CD4-positive, alpha-beta T cell treated with Interleukin-4 for 4 hours (primary cell): ENCODE results near the gene ATP2C2.
"Not testable (repeated sequence)": the region's sequence is repeated elsewhere in the genome, so short reads cannot be mapped to it uniquely, and the experiment has no call there.

Experiments used
- DNase-seq: peaks from one replicate; pipeline ENCODE4 v3.0.0-alpha.2; 2020

The ATP2C2 gene

GRCh38 chr16:84425696-84426095, 57.4 kb downstream of the ATP2C2 start:
- DNase-seq, result no peak

DNA sequence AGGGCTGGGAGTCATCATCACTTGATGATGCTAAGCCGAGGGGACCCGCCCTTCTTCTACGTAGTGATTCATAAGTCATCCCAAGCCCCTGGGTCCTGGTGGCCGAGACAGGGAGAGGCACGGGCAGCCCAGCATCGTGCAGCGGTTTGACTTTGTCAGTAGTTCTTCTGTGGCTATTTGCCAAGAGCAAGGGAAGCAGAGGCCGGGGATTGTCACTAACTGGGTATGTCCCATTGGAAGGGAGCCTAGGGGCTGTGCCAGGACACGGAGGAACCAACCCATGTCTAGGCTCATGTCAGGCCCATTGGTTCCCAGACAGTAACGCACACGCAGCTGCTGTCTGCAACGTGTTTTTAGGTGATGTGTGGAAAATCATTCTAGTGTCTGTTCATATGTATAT, 58.5 kb downstream of the ATP2C2 start:
- no peak for DNase-seq

DNA sequence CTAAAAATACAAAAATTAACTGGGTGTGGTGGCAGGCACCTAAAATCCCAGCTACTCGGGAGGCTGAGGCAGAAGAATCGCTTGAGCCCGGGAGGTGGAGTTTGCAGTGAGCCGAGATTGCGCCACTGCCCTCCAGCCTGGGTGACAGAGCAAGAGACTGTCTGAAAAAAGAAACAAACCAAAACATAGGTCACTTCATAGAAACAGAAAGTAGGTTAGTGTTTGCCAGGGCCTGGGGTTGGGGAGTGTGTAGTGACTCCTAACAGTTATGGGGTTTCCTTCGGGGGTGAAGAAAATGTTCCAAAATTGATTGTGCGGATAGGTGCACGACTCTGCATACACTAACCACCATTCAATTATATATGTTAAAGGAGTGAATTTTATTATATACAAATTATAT, 59.2 kb downstream of the ATP2C2 start:
- DNase-seq, result no peak

DNA sequence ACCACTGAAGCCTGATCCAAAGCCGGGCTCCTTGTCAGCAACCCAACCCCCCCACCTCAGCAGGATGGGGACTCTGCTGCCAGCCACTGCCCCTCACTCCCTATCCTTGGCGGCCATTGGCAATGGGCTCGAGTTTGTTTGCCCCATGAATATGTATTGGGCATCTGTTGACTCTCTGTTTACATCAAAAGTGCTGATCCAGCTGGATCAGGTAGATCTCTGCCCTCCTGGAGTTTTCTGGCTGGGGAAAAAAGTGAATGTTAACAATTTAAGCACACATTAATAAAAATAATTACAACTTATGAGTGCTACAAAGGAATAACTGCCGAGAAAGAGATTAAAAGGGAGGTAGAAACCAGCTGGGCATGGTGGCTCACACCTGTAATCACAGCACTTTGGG, 62.5 kb downstream of the ATP2C2 start:
- DNase-seq, result no peak

DNA sequence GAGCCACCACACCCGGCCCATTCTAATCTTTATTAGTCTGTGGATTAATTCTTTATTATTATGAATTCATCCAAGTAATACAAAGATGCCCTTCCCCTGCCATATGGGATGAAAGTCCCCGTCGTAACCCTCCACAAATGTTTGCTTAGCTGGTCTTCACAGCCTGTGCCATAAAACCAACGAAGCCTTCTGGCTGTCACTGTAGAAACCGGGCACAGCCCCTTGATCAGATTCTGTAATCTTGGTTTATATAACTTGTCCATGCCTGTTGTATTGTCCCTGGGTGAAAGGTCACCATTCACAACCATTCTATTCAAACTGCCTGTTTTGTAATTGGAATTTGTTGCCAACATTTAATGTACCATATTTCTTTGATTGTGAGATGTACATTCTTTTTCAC, 66.5 kb downstream of the ATP2C2 start:
- DNase-seq, result no peak

GRCh38 chr16:84436196-84436595, 67.9 kb downstream of the ATP2C2 start:
- DNase-seq, result no peak

DNA sequence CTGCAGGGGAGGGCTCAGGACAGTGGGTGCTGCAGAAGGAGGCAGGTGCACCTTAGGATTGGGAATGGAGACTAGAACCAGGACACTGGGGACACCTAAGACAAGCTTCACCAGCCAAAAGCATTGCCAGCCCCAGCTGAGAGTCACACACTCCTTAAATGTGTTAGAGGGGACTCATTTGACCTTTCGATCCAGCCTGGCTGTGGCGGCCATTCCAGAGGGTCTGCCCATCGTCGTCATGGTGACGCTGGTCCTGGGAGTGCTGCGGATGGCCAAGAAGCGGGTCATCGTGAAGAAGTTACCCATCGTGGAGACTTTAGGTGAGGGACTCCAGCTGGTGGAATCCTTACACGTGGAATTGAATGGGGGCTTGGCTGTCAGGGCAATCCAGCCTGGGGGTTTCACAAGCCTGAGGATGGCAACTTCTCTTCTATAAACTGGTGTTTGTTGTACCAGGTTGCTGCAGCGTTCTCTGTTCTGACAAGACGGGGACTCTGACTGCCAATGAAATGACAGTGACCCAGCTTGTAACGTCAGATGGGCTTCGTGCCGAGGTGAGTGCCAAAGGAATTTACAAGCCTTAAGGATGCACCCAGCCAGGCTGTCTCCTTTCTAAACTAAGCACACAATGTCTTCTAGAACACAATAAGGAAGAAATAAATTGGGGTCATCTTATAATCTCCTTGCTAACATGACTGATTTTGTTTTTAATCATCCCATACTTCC, 70.8 kb downstream of the ATP2C2 start:
- no peak for DNase-seq

DNA sequence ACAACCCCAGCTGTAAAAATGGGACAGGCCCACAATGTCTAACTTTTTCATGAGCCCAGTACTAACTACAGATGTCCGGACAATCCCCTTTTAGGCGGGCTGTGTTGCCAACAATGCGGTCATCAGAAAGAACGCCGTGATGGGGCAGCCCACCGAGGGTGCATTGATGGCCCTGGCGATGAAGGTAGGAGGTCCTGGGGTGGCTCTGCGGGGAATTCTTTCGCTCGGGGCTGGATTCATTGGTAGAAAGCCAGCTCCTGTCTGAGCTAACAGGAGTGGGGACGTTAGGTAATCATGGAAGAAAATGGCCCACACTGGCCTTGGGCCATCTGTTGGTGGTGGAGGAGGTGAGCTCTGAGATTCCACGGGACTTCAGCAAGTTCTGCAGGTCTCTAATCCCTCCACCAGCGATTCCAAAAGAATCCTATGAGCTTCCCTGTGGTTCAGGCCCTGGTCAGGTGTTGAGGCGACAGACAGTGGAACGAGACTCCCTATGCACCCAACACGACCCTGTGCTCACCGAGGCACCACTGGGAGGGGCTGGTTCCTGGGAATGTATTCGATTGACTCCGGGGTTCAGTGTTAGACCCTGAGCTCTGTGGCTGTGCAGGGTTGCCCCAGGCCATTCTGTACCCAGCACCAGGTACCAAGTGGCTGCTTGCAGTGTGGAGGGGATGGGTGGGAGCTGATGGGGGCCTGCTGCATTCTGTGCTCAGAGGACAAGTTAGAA, 74.2 kb downstream of the ATP2C2 start:
- no peak for DNase-seq

DNA sequence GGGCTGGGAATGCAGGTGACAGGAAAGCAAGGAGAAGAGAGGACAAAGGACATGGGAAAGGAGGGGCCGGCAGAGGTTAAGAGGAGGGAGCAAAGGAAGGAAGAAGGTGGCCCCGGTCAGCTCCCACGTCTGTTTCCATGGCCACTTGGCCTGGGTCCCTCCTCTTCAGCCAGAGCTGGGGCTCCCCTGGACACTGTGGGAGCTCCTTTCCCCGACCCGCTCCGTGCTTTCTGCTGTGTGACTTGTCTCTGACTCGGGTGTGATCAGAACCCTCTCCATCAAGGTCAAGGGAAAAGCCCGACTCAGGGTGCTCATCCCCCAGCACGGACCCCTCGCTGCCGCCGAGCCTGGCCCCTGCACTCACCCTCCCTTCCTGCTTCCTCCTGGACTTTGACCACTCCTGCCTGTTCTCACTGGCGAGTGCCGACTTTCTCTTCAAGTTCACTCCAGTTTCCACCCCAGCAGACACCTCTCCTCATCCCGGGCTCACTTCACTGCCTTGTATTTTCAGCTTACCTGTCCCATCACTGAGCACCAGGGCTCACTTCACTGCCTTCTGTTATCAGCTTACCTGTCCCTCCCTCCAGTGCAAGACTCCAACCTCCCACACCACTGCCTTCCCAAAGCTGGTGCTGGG, 74.9 kb downstream of the ATP2C2 start:
- no peak for DNase-seq

DNA sequence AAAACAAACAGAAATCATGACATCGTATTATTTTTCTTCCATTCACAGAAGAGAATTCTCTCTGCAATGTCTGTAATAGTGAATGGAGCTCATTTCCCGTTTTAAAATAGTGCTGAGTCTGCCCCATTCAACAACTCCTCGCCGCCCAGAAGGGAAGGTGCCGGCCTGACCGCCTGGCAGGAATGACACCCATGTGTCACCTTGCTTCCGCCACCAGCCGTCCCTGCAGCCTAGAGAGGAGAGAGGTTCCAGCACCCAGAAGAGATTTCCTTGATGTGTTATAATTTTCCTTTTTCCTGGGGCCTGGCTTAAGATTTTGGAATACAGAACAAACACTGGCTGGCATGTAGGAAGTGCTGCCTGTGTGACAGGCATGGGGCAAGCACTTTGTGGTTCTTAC, 76.1 kb downstream of the ATP2C2 start:
- no peak for DNase-seq

- DNase-seq, result no peak
These were observed 77.7 kb downstream of the ATP2C2 start for GRCh38 chr16:84446084-84446483.

GRCh38 chr16:84446596-84447392, 78.5 kb downstream of the ATP2C2 start:
- DNase-seq, result no peak

DNA sequence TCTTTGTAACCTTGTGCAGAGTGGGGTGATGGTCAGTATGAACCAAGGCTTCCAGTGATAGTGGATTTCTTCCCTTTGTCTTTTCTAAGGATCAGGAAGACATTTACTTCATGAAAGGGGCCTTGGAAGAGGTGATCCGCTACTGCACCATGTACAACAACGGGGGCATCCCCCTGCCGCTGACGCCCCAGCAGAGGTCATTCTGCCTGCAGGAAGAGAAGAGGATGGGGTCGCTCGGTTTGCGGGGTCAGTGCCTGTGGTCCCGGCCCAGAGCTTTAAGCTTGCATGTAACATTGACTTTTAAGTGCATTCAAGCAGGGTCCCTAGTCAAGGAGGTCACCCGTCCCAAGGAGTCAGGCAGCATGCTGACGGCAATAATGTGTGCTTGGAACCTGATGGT, 80.1 kb downstream of the ATP2C2 start:
- no peak for DNase-seq

- DNase-seq, result no peak
These were observed 81.1 kb downstream of the ATP2C2 start for GRCh38 chr16:84449156-84450140.

DNA sequence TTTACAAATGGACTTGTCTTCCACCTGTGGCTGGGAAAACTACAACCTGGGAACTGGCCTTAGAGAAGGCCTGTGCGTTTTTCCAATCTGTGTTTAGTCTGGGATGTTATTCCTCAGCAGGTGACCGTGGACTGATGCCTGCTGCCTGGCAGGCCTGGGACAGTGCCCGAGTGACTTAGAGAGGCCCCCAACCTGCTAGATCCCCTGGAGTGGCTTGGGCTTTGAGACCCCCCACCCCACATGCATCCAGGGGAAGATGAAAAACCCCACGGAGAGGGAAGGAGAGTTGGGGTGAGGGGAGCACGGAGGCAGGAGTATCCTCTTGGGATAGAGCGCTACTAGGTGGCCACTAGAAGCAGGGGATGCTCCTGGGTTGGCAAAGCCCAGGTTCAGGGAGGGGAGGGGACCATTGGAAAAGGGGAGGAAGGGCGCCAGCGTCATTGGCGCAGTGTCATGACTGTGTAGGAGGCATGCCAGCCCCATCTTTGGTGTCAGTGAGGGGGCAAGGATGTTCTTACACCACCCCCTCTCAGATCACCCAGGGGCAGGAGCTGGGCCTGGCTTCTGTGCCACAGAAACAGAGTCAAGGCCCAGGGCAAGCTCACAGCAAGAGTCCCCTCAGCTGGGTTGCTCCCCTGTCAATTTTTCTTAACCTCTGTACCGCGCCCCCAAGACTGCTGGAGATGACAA, 82.0 kb downstream of the ATP2C2 start:
- DNase-seq, result no peak

GRCh38 chr16:84451010-84451676, 82.8 kb downstream of the ATP2C2 start:
- not testable (repeated sequence) for DNase-seq

- no peak for DNase-seq
These were observed 83.4 kb downstream of the ATP2C2 start for GRCh38 chr16:84451781-84452180.

DNA sequence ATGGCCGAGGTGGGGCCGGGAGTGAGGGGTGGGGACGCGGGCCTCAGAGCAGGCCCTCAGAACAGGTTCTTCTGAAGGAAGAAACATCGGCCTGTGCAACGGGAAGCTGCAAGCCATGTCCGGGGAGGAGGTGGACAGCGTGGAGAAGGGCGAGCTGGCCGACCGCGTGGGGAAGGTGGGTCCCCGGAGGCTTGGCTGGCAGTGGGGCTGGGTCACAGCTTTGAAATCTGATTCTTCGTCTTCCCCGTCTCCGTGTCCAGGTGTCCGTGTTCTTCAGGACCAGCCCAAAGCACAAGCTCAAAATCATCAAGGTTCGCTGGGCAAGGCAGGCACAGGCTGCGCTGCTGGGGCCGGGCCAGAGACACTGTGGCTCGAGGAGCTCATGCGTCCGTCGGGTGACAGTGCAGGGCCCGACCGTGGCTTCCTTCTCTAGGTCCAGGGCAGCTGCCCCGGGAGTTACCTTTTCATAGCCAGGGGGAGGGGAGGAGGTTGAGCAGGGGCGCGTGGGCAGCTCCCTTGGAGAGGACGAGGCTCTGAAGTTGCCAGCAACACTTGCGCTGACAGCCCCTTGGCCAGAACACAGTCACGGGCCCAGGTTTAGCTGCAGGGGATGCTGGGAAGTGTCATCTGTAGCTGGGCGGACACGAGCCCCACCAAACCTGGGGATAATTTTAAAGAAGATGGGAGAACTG, 84.9 kb downstream of the ATP2C2 start:
- DNase-seq, result no peak

- no peak for DNase-seq
These were observed 86.3 kb downstream of the ATP2C2 start for GRCh38 chr16:84454611-84455010.

- no peak for DNase-seq
These were observed 86.7 kb downstream of the ATP2C2 start for GRCh38 chr16:84455031-84455430.
